HT-29 (cell line): ENCODE results near the gene RAET1L. TPM values are rescaled to one million over a fixed set of nuclear protein-coding genes. Genes with fewer than 3 reads are reported as not detected.
"Not testable (repeated sequence)": the region's sequence is repeated elsewhere in the genome, so short reads cannot be mapped to it uniquely, and the experiment has no call there.

ENCODE experiments used
- DNase-seq: peaks from one replicate; pipeline ENCODE4 v3.0.0-alpha.2; 2015; ENCODE audit warnings: low spot score
- total RNA-seq: library from RNA; depleted of rRNA; stranded (reverse); fragments of >200 nt; shearing (Covaris generic); gene quantifications from 2 replicates; pipeline ENCODE4 v1.2.3, GENCODE V29; 2014

RAET1L gene
- total RNA-seq, 1 experiment from 2014 or later: 1.5 TPM

GRCh38 chr6:150016324-150017185 is 8.8 kb downstream of the RAET1L start:
- DNase-seq: peak; percentile 92

- not testable (repeated sequence) for DNase-seq
These were observed 9.9 kb downstream of the RAET1L start for GRCh38 chr6:150015281-150016001.

- not testable (repeated sequence) for DNase-seq
These were observed 10.6 kb downstream of the RAET1L start for GRCh38 chr6:150014623-150015280.

GRCh38 chr6:150013785-150014622 is 11.3 kb downstream of the RAET1L start:
- not testable (repeated sequence) for DNase-seq

GRCh38 chr6:150012846-150013784 is 12.2 kb downstream of the RAET1L start:
- not testable (repeated sequence) for DNase-seq

GRCh38 chr6:150008588-150008987 is 16.7 kb downstream of the RAET1L start:
- DNase-seq: no peak

GRCh38 chr6:150006961-150007464 is 18.3 kb downstream of the RAET1L start:
- DNase-seq: peak; percentile 23

- no peak for DNase-seq
These were observed 19.3 kb downstream of the RAET1L start for GRCh38 chr6:150005761-150006651.

- peak; percentile 89 for DNase-seq
These were observed 20.3 kb downstream of the RAET1L start for GRCh38 chr6:150004783-150005717.

GRCh38 chr6:150004101-150004782 is 21.1 kb downstream of the RAET1L start:
- DNase-seq: no peak

- not testable (repeated sequence) for DNase-seq
These were observed 21.7 kb downstream of the RAET1L start for GRCh38 chr6:150003599-150003998.

GRCh38 chr6:150002710-150003109 is 22.6 kb downstream of the RAET1L start:
- DNase-seq: no peak

- DNase-seq: no peak
These were observed 23.9 kb downstream of the RAET1L start for GRCh38 chr6:150001295-150002008.

- DNase-seq: no peak
These were observed 25.7 kb downstream of the RAET1L start for GRCh38 chr6:149999636-150000035.

GRCh38 chr6:149995971-149996370 is 29.4 kb downstream of the RAET1L start:
- DNase-seq: no peak

GRCh38 chr6:149995235-149995750 is 30.0 kb downstream of the RAET1L start:
- no peak for DNase-seq
